Measurements from ENCODE around the gene GNA12.

The GNA12 gene

DNA sequence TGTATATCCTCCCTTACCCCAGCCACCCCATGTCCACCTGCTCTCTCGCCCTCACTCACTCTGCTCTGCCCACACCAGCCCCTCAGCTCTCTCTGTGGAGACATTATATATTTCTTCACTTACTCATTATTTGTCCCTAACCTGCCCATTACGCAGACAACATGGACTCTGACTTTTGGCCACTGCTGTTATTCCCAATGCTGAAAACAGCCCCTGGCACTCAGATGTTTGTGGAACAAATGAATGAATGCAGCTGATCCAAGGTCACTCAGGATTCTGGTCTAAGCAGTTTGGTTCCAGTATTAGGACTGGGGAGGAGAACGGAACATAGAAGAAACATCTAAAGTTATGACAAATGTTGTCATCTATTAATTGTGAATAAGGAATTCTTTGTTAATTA, 26.7 kb downstream of the GNA12 start:
- H4K20me1 ChIP-seq (ENCODE audit: insufficient read depth, low read length): no peaks in the 10 kb centered on the region
- TF ChIP-seq EZH2 (optimal IDR thresholded peaks at IDR 0.05; ENCODE audit: low read depth, low read length): no peak
- TF ChIP-seq, protein P1, sequence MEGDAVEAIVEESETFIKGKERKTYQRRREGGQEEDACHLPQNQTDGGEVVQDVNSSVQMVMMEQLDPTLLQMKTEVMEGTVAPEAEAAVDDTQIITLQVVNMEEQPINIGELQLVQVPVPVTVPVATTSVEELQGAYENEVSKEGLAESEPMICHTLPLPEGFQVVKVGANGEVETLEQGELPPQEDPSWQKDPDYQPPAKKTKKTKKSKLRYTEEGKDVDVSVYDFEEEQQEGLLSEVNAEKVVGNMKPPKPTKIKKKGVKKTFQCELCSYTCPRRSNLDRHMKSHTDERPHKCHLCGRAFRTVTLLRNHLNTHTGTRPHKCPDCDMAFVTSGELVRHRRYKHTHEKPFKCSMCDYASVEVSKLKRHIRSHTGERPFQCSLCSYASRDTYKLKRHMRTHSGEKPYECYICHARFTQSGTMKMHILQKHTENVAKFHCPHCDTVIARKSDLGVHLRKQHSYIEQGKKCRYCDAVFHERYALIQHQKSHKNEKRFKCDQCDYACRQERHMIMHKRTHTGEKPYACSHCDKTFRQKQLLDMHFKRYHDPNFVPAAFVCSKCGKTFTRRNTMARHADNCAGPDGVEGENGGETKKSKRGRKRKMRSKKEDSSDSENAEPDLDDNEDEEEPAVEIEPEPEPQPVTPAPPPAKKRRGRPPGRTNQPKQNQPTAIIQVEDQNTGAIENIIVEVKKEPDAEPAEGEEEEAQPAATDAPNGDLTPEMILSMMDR (IDR thresholded peaks at IDR 0.05; ENCODE audit: low read length): no peak
- DNase-seq: no peak
- no peak overlapping the region for H3K9ac ChIP-seq (ENCODE audit: low read length)
- H3K27ac ChIP-seq (ENCODE audit: low read length): no peak overlapping the region
- no peak overlapping the region for H2AFZ ChIP-seq (ENCODE audit: low read length)
- H3K9me3 ChIP-seq (replicated peaks; ENCODE audit: insufficient read depth, low read length): no peaks in the 10 kb centered on the region
- H3F3A ChIP-seq (ENCODE audit: insufficient read depth, low read length): no peaks in the 10 kb centered on the region
- no peaks in the 10 kb centered on the region for H3K27me3 ChIP-seq (replicated peaks; ENCODE audit: insufficient read depth, low read length)
- H3K36me3 ChIP-seq (replicated peaks; ENCODE audit: insufficient read depth, low read length): no peaks in the 10 kb centered on the region
- H3K4me3 ChIP-seq (ENCODE audit: low read length): no peak overlapping the region
- peaks cover 9% of the 10 kb centered on the region; the same call in 1 of the 2 replicates for H3K4me1 ChIP-seq (ENCODE audit: low read length)
- H3K4me2 ChIP-seq (ENCODE audit: low read depth, low read length): no peak overlapping the region
- H3K9me2 ChIP-seq (replicated peaks; ENCODE audit: insufficient read depth, low read length): no peaks in the 10 kb centered on the region
- peaks cover 64% of the 10 kb centered on the region for H3K79me2 ChIP-seq (ENCODE audit: low read length)

DNA sequence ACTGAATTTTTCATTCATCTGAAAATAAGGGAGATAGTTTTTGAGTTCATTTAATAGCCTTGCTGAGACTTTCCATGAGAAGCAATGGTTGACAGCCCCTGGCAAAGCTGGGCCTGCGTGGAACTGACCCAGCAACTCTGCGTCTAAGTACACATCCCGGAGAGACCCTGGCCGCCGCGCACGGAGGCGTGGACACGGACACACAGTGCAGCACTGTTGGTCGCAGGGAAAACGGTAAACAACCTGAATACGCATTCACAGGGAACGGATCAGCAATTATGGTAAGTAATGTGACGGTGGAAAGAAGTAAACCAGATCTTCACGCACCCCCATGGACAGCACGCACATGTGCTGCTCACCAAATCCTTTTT, 28.2 kb downstream of the GNA12 start:
- Histone ChIP-seq H2AFZ (ENCODE audit: low read length) (no peak overlapping the region), H3K27me3 (replicated peaks; ENCODE audit: insufficient read depth, low read length) (no peaks in the 10 kb centered on the region), H3K4me3 (ENCODE audit: low read length) (no peak overlapping the region), H3K9ac (ENCODE audit: low read length) (no peak overlapping the region), H3K9me2 (replicated peaks; ENCODE audit: insufficient read depth, low read length) (no peaks in the 10 kb centered on the region), H4K20me1 (ENCODE audit: insufficient read depth, low read length) (no peaks in the 10 kb centered on the region), H3K36me3 (replicated peaks; ENCODE audit: insufficient read depth, low read length) (no peaks in the 10 kb centered on the region), H3K27ac (ENCODE audit: low read length) (no peak overlapping the region), H3K4me1 (ENCODE audit: low read length) (no peaks in the 10 kb centered on the region), H3K79me2 (ENCODE audit: low read length) (peaks cover 63% of the 10 kb centered on the region), H3K4me2 (ENCODE audit: low read depth, low read length) (no peak overlapping the region), H3F3A (ENCODE audit: insufficient read depth, low read length) (no peaks in the 10 kb centered on the region), H3K9me3 (replicated peaks; ENCODE audit: insufficient read depth, low read length) (no peaks in the 10 kb centered on the region)
- no peak for DNase-seq
- no peak for TF ChIP-seq EZH2 (optimal IDR thresholded peaks at IDR 0.05; ENCODE audit: low read depth, low read length)
- TF ChIP-seq, protein P1 (IDR thresholded peaks at IDR 0.05; ENCODE audit: low read length): no peak
- TF ChIP-seq EZH2phosphoT487 (IDR thresholded peaks at IDR 0.05; ENCODE audit: low read length): no peak

DNA sequence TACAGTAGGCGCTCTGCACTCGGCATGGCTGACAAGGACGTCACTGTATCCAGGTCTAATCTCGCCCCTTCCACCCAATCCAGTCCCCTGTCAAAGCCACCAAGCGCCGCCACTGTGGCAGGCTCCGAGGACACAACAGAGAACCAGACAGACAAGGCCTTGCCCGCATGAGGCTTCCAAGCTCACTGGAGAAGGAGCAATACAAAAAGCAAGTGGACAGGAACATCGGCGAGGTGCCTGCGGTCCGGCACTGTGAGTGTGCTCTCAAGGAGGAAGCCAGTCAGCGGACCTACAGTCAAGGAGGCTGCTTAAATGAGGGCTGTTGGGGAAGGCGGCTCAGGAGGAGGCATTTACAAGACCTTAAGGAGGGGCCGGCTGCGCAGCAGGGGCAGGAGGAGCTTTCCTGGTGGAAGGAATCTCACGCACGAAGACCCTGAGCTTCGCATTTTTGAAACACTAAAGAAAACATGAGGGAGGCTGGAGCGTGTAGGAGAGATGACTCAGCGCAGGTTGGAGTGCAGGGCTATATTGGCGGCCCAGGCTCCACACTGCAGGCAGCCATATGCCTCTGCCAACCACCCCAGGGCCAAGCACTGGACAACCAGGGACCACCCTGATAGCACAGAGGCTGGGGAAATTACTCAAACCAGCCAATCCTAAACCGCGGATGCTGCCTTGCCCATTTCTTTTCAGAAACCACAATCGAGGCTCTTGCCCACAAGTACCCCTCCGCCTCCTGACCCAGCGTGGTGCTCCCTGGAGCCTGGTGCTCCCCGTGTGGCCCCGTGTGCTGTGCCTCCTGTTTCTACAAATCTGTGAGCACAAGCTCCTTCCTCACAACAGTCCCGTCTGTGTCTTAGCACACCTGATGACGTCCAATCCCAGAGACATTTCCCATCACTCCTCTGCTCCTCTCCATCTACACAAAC, 28.9 kb downstream of the GNA12 start:
- Histone ChIP-seq H2AFZ (ENCODE audit: low read length) (no peak overlapping the region), H3K4me3 (ENCODE audit: low read length) (no peak overlapping the region), H3K9ac (ENCODE audit: low read length) (no peak overlapping the region), H3K4me2 (ENCODE audit: low read depth, low read length) (no peak overlapping the region), H3K4me1 (ENCODE audit: low read length) (no peaks in the 10 kb centered on the region), H3K27ac (ENCODE audit: low read length) (no peak overlapping the region), H3F3A (ENCODE audit: insufficient read depth, low read length) (no peaks in the 10 kb centered on the region), H4K20me1 (ENCODE audit: insufficient read depth, low read length) (no peaks in the 10 kb centered on the region), H3K36me3 (replicated peaks; ENCODE audit: insufficient read depth, low read length) (no peaks in the 10 kb centered on the region), H3K9me3 (replicated peaks; ENCODE audit: insufficient read depth, low read length) (no peaks in the 10 kb centered on the region), H3K9me2 (replicated peaks; ENCODE audit: insufficient read depth, low read length) (no peaks in the 10 kb centered on the region), H3K79me2 (ENCODE audit: low read length) (peaks cover 58% of the 10 kb centered on the region), H3K27me3 (replicated peaks; ENCODE audit: insufficient read depth, low read length) (no peaks in the 10 kb centered on the region)
- no peak for DNase-seq
- TF ChIP-seq EZH2 (optimal IDR thresholded peaks at IDR 0.05; ENCODE audit: low read depth, low read length): no peak
- no peak for TF ChIP-seq EZH2phosphoT487 (IDR thresholded peaks at IDR 0.05; ENCODE audit: low read length)
- TF ChIP-seq, protein P1 (IDR thresholded peaks at IDR 0.05; ENCODE audit: low read length): no peak

All from MM.1S (cell line).